GM23248 (cell line): ENCODE measurements around the gene TPM4. TPM values are rescaled to one million over a fixed set of nuclear protein-coding genes. Genes with fewer than 3 reads are reported as not detected.
"Not testable (repeated sequence)": the region's sequence is repeated elsewhere in the genome, so short reads cannot be mapped to it uniquely, and the experiment has no call there.

Experiments used
- DNase-seq: peaks from one replicate; pipeline ENCODE4 v3.0.0-alpha.2; 2015
- H2AFZ ChIP-seq: fragments of 200-600 bp; sonication (generic); 2 replicates; pipeline ENCODE4 v1.6.1; 2016; ENCODE audit warnings: antibody characterized with exemption
- H3F3A ChIP-seq: fragments of 200-600 bp; sonication (generic); 2 replicates; pipeline ENCODE4 v1.6.1; 2016; ENCODE audit warnings: mild to moderate bottlenecking, antibody characterized with exemption, mixed run types; ENCODE audit not compliant: insufficient read depth
- H3K27ac ChIP-seq: fragments of 200-600 bp; sonication (generic); 2 replicates; pipeline ENCODE4 v1.5.1; 2016; ENCODE audit warnings: mild to moderate bottlenecking
- H3K27me3 ChIP-seq: fragments of 200-600 bp; sonication (generic); replicated peaks from 2 replicates; pipeline ENCODE4 v1.6.1; 2016; ENCODE audit warnings: mild to moderate bottlenecking; ENCODE audit not compliant: insufficient read depth
- H3K36me3 ChIP-seq: fragments of 200-600 bp; sonication (generic); 2 replicates; pipeline ENCODE4 v1.6.1; 2016; ENCODE audit warnings: low read depth, mild to moderate bottlenecking
- H3K4me1 ChIP-seq: fragments of 200-600 bp; sonication (generic); 2 replicates; pipeline ENCODE4 v1.6.1; 2016; ENCODE audit warnings: mild to moderate bottlenecking; ENCODE audit not compliant: insufficient read depth
- H3K4me2 ChIP-seq: fragments of 200-600 bp; sonication (generic); one replicate; pipeline ENCODE4 v1.6.1; 2016; ENCODE audit warnings: mild to moderate bottlenecking; ENCODE audit not compliant: unreplicated experiment
- H3K4me3 ChIP-seq: fragments of 200-600 bp; sonication (generic); 2 replicates; pipeline ENCODE4 v1.5.1; 2016; ENCODE audit warnings: mild to moderate bottlenecking
- H3K79me2 ChIP-seq: fragments of 200-600 bp; sonication (generic); 2 replicates; pipeline ENCODE4 v1.6.1; 2016; ENCODE audit warnings: mild to moderate bottlenecking; ENCODE audit not compliant: insufficient read depth
- H3K9ac ChIP-seq: fragments of 200-600 bp; sonication (generic); 2 replicates; pipeline ENCODE4 v1.6.1; 2016; ENCODE audit warnings: mild to moderate bottlenecking
- H3K9me2 ChIP-seq: fragments of 200-600 bp; sonication (generic); 2 replicates; pipeline ENCODE4 v1.6.1; 2016; ENCODE audit warnings: mixed run types, mild to moderate bottlenecking, moderate library complexity; ENCODE audit not compliant: insufficient read depth
- H3K9me3 ChIP-seq: fragments of 200-600 bp; sonication (generic); one replicate; pipeline ENCODE4 v1.6.1; 2017; ENCODE audit warnings: low read depth
- H4K20me1 ChIP-seq: fragments of 200-600 bp; sonication (generic); 2 replicates; pipeline ENCODE4 v1.6.0; 2016; ENCODE audit not compliant: insufficient read depth
- EZH2 ChIP-seq: fragments of 200-600 bp; sonication (generic); IDR thresholded peaks from 2 replicates; pipeline ENCODE4 v1.6.1; 2018; ENCODE audit warnings: antibody characterized with exemption, mild to moderate bottlenecking; ENCODE audit not compliant: insufficient read depth, poor library complexity, severe bottlenecking
- EZH2phosphoT487 ChIP-seq: fragments of 200-600 bp; sonication (generic); IDR thresholded peaks from 2 replicates; pipeline ENCODE4 v1.6.1; 2018; ENCODE audit warnings: antibody characterized with exemption, moderate library complexity, mild to moderate bottlenecking, low read depth; ENCODE audit not compliant: insufficient read depth
- WGBS, 2 experiments: methylation state at CpG; one replicate each; pipeline ENCODE4 v1.1.6; 2015 to 2017; ENCODE audit warnings: low lambda C conversion rate in 2 of 2, low coverage in 1 of 2; ENCODE audit errors: missing lambda C conversion rate in 2 of 2; 5-methylcytosine and 5-hydroxymethylcytosine counted together
- in situ Hi-C: fragments of 300-500 bp; cut with MboI; formaldehyde crosslinking; loops from 2 replicates; pipeline ENCODE4 v1.15.0; 2020
- polyA plus RNA-seq: library from polyadenylated mRNA; unstranded; fragments of >200 nt; fragmentation: Nextera tagmentation; extraction: Ambion mirVana; gene quantifications from 2 replicates; pipeline ENCODE4 v1.2.1, GENCODE V29; 2016
- total RNA-seq: library from RNA; depleted of rRNA; stranded (reverse); fragments of >200 nt; shearing (Covaris generic); gene quantifications from 2 replicates; pipeline ENCODE4 v1.2.3, GENCODE V29; 2014

Gene TPM4
- total and polyA plus RNA-seq, 2 experiments from 2014 or later, result 1,408 to 1,469 TPM

GRCh38 chr19:16098416-16098768 is 22.1 kb downstream of the TPM4 start:
- in situ Hi-C loops, result no loop called here
- H3K9me2 ChIP-seq, result no peaks in the 10 kb centered on the region
- peaks cover 97% of the 10 kb centered on the region for H3F3A ChIP-seq
- no peak overlapping the region for H3K4me3 ChIP-seq
- H2AFZ ChIP-seq, result no peak overlapping the region
- peaks cover 98% of the 10 kb centered on the region for H3K36me3 ChIP-seq
- H4K20me1 ChIP-seq, result peaks cover 8% of the 10 kb centered on the region; the same call in 1 of the 2 replicates
- H3K27ac ChIP-seq, result peak overlapping the region; percentile 24; the same call in 1 of the 2 replicates
- H3K27me3 ChIP-seq, result no peaks in the 10 kb centered on the region
- H3K79me2 ChIP-seq, result peaks cover 51% of the 10 kb centered on the region
- 91 to 96% methylated on average over 6 of the region's 6 CpGs for WGBS, 2 experiments
- H3K9me3 ChIP-seq, result no peaks in the 10 kb centered on the region
- TF ChIP-seq EZH2phosphoT487 (no peak), EZH2 (no peak)
- no peak for DNase-seq
- no peak overlapping the region for H3K4me2 ChIP-seq
- H3K4me1 ChIP-seq, result 0 out of 2 replicates have a peak, but pooled peaks cover 5% of the 10 kb centered on the region
- H3K9ac ChIP-seq, result no peak overlapping the region

DNA sequence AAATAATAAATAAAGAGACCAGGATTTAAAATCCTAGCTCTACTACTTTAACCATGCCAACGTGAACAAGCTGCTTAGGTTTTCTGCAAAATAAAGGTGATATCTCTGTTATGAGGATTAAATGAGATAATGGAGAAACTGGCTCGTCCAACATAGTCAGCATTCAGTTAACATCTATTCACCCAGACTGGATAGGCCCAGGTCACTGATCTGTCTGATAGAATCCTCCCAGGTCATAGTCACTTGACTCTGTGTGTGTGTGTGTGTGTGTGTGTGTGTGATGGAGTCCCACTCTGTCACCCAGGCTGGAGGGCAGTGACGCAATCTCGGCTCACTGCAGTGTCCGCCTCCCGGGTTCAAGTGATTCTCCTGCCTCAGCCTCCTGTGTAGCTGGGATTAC is 22.5 kb downstream of the TPM4 start:
- no peak overlapping the region for H3K4me3 ChIP-seq
- DNase-seq, result no peak
- in situ Hi-C loops, result no loop called here
- WGBS, 2 experiments, result 88 to 91% methylated on average over 6 of the region's 6 CpGs
- no peaks in the 10 kb centered on the region for H3K27me3 ChIP-seq
- H3K79me2 ChIP-seq, result peaks cover 47% of the 10 kb centered on the region
- no peaks in the 10 kb centered on the region for H3K9me2 ChIP-seq
- peaks cover 8% of the 10 kb centered on the region; the same call in 1 of the 2 replicates for H4K20me1 ChIP-seq
- H3K9me3 ChIP-seq, result no peaks in the 10 kb centered on the region
- no peak for TF ChIP-seq EZH2
- no peak for TF ChIP-seq EZH2phosphoT487
- H3K4me1 ChIP-seq, result 0 out of 2 replicates have a peak, but pooled peaks cover 5% of the 10 kb centered on the region
- H3K4me2 ChIP-seq, result no peak overlapping the region
- no peak overlapping the region for H2AFZ ChIP-seq
- H3K36me3 ChIP-seq, result peaks cover 97% of the 10 kb centered on the region
- H3K27ac ChIP-seq, result 0 out of 2 replicates have a peak overlapping the region, but pooled peaks have one; percentile 24
- no peak overlapping the region for H3K9ac ChIP-seq
- peaks cover 95% of the 10 kb centered on the region for H3F3A ChIP-seq

DNA sequence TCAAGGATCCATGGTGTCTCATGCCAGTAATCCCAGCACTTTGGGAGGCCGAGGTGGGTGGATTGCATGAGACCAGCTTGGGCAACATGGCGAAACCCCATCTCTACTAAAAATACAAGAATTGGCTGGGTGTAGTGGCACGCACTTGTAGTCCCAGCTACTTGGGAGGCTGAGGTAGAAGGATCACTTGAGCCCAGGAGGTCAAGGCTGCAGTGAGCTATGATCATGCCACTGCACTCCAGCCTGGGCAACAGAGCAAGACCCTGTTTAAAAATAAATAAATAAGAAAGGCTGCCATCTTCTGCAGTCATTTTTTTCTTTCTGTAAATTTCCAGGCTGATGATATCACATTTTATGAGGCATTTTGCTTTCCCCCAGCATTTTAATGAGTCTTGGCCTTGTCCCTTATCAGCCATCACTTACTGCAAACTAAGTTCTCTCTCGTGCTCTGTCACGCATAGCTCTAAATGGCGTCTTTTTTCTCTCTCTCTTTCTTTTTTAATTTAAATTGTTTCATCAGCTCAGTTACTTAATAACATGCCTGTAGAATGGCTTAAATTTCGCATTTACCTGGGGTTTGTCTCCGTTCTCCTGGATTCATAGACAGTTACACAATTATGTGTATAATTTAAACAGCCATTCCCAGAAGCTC is 23.1 kb downstream of the TPM4 start:
- H3K4me2 ChIP-seq, H3K9ac ChIP-seq, H3K9me3 ChIP-seq, in situ Hi-C loops, H4K20me1 ChIP-seq, H3K27me3 ChIP-seq, H2AFZ ChIP-seq, H3K4me1 ChIP-seq, H3K4me3 ChIP-seq, DNase-seq, H3K9me2 ChIP-seq: not testable (repeated sequence)
- 68 to 74% methylated on average over 7 to 8 of the region's 8 CpGs for WGBS, 2 experiments
- H3K36me3 ChIP-seq, result peaks cover 91% of the 10 kb centered on the region
- peaks cover 42% of the 10 kb centered on the region for H3K79me2 ChIP-seq
- peaks cover 93% of the 10 kb centered on the region for H3F3A ChIP-seq
- H3K27ac ChIP-seq, result peak overlapping the region; percentile 24

DNA sequence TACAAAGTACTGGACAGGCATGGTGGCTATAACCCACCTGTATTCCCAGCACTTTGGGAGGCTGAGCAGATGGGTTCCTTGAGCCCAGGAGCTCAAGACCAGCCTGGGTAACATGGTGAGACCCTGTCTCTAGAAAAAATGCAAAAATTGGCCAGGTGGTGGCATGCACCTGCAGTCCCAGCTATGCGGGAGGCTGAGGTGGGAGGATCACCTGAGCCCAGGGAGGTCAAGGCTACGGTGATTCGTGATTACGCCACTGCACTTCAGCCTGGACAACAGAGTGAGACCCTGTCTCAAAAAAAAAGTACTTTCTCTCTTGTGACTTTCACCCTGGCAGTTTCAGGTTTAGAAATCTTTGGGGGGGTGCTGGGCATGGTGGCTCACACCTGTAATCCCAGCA is 24.2 kb downstream of the TPM4 start:
- WGBS, 2 experiments, result 97 to 100% methylated on average over 4 of the region's 4 CpGs
- Histone ChIP-seq H4K20me1 (peaks cover 8% of the 10 kb centered on the region; the same call in 1 of the 2 replicates), H3K27me3 (no peaks in the 10 kb centered on the region), H3K36me3 (peaks cover 80% of the 10 kb centered on the region), H3K4me3 (no peak overlapping the region), H3K4me1 (no peaks in the 10 kb centered on the region), H2AFZ (no peak overlapping the region), H3K9me3 (no peaks in the 10 kb centered on the region), H3K9ac (no peak overlapping the region), H3K4me2 (no peak overlapping the region), H3F3A (peaks cover 93% of the 10 kb centered on the region), H3K79me2 (peaks cover 31% of the 10 kb centered on the region), H3K9me2 (no peaks in the 10 kb centered on the region), H3K27ac (no peak overlapping the region)
- in situ Hi-C loops, result no loop called here
- TF ChIP-seq EZH2, result no peak
- TF ChIP-seq EZH2phosphoT487, result no peak
- no peak for DNase-seq
